Keratinocyte (primary cell): ENCODE data around the gene RBMS3. TPM values are rescaled to one million over a fixed set of nuclear protein-coding genes. Genes with fewer than 3 reads are reported as not detected.

ENCODE experiments used
- DNase-seq: peaks from one replicate; pipeline ENCODE4 v3.0.0-alpha.2; 2011; ENCODE audit warnings: low read depth, missing footprints, low spot score
- FAIRE-seq: peaks from 2 replicates; lab custom pipeline; 2011; peaks lifted over from hg19 to GRCh38; lab: Jason Lieb, UNC
- H2AFZ ChIP-seq: 2 replicates; pipeline ENCODE4 v1.6.0; 2012; ENCODE audit warnings: low read length, control low read depth, inconsistent platforms; ENCODE audit not compliant: control insufficient read depth
- H3K27ac ChIP-seq: 2 replicates; pipeline ENCODE4 v1.5.1; 2011; ENCODE audit warnings: low read length; ENCODE audit not compliant: control insufficient read depth, insufficient read depth
- H3K27me3 ChIP-seq: 3 replicates; pipeline ENCODE4 v1.6.0; 2011; ENCODE audit warnings: low read length; ENCODE audit not compliant: control insufficient read depth, insufficient read depth; ENCODE audit errors: extremely low read depth
- H3K36me3 ChIP-seq, 2 experiments: 2 replicates in 1 of 2; 3 replicates in 1 of 2; pipeline ENCODE4 v1.5.1; 2011; ENCODE audit warnings: low read length in 2 of 2, mild to moderate bottlenecking in 1 of 2; ENCODE audit not compliant: control insufficient read depth in 2 of 2, insufficient read depth in 2 of 2; ENCODE audit errors: extremely low read depth in 1 of 2
- H3K4me1 ChIP-seq: 3 replicates; pipeline ENCODE4 v1.5.1; 2011; ENCODE audit warnings: low read length; ENCODE audit not compliant: control insufficient read depth, insufficient read depth; ENCODE audit errors: extremely low read depth
- H3K4me2 ChIP-seq: 3 replicates; pipeline ENCODE4 v1.6.0; 2011; ENCODE audit warnings: low read depth, low read length; ENCODE audit not compliant: control insufficient read depth, insufficient read depth; ENCODE audit errors: extremely low read depth
- H3K4me3 ChIP-seq, 3 experiments: fragments of 200-600 bp in 1 of 3; sonication (generic) in 1 of 3; 2 replicates in 2 of 3; 3 replicates in 1 of 3; pipeline ENCODE4 v1.5.1; 2011 to 2016; ENCODE audit warnings: low read length in 3 of 3, mild to moderate bottlenecking in 3 of 3, control low read depth in 2 of 3, inconsistent platforms in 1 of 3, low read depth in 1 of 3, mixed read lengths in 1 of 3, mixed run types in 1 of 3, moderate library complexity in 1 of 3; ENCODE audit not compliant: control insufficient read depth in 2 of 3, insufficient read depth in 2 of 3; ENCODE audit errors: extremely low read depth in 1 of 3
- H3K79me2 ChIP-seq: 2 replicates; pipeline ENCODE4 v1.6.0; 2012; ENCODE audit warnings: low read length; ENCODE audit not compliant: control insufficient read depth, insufficient read depth
- H3K9ac ChIP-seq: 3 replicates; pipeline ENCODE4 v1.6.0; 2011; ENCODE audit warnings: low read length; ENCODE audit not compliant: control insufficient read depth, insufficient read depth; ENCODE audit errors: extremely low read depth
- H3K9me1 ChIP-seq: 3 replicates; pipeline ENCODE4 v1.6.0; 2011; ENCODE audit warnings: low read length; ENCODE audit not compliant: control insufficient read depth, insufficient read depth; ENCODE audit errors: extremely low read depth
- H3K9me3 ChIP-seq: 2 replicates; pipeline ENCODE4 v1.5.1; 2012; ENCODE audit warnings: low read depth, low read length; ENCODE audit not compliant: control insufficient read depth
- H4K20me1 ChIP-seq: 3 replicates; pipeline ENCODE4 v1.6.0; 2011; ENCODE audit warnings: low read length; ENCODE audit not compliant: control insufficient read depth, insufficient read depth; ENCODE audit errors: extremely low read depth
- CTCF ChIP-seq, 3 experiments: IDR thresholded peaks in 1 of 3; conservative IDR thresholded peaks in 1 of 3; optimal IDR thresholded peaks in 1 of 3; 2 replicates in 2 of 3; 3 replicates in 1 of 3; pipeline versions ENCODE3 to v1.5.1; 2011; ENCODE audit warnings: low read length in 3 of 3, mild to moderate bottlenecking in 3 of 3, moderate library complexity in 2 of 3, control low read depth in 1 of 3, inconsistent platforms in 1 of 3; ENCODE audit not compliant: insufficient read depth in 2 of 3; ENCODE audit errors: extremely low read depth in 1 of 3
- EZH2 ChIP-seq: IDR thresholded peaks from one replicate; pipeline ENCODE4 v1.6.1; 2012; ENCODE audit warnings: inconsistent platforms, mild to moderate bottlenecking, low read length, moderate library complexity
- dilution Hi-C: fragments of 300-500 bp; cut with MboI; formaldehyde crosslinking; loops from one replicate; pipeline ENCODE4 v1.7.0; 2020; ENCODE audit warnings: low sequenced_read_pairs; ENCODE audit not compliant: extremely low pct_ligation_motif_present
- polyA plus RNA-seq, 5 experiments: library from polyadenylated mRNA; depleted of rRNA in 3 of 5; stranded (reverse) in 3 of 5; stranded (forward) in 1 of 5; unstranded in 1 of 5; fragments of >200 nt; gene quantifications; 1 replicate in 1 of 5; 2 replicates in 3 of 5; 3 replicates in 1 of 5; pipeline versions ENCODE4 v1.2.1 to v1.2.3, GENCODE V29; 2011 to 2012; ENCODE audit warnings: missing spikeins in 2 of 5, low read depth in 1 of 5, low replicate concordance in 1 of 5

RBMS3 gene
- polyA plus RNA-seq, 1 donor (not counting 4 experiments of a cell fraction or from before 2014, with no cell fraction given) = 2.3 TPM

- Histone ChIP-seq H3K36me3 (no peaks in the 10 kb centered on the region), H3K79me2 (no peaks in the 10 kb centered on the region), H3K27me3 (no peaks in the 10 kb centered on the region), H3K9me1 (no peaks in the 10 kb centered on the region), H4K20me1 (no peaks in the 10 kb centered on the region), H3K9me3 (no peaks in the 10 kb centered on the region), H3K9ac (peak overlapping the region; percentile 40), H3K27ac (peak overlapping the region; percentile 58), H2AFZ (no peak overlapping the region), H3K4me3 (peak overlapping the region in 2 of 3 experiments; percentile 17 to 27), H3K4me1 (peaks cover 39% of the 10 kb centered on the region), H3K4me2 (peak overlapping the region; percentile 56)
- no peak for DNase-seq
- FAIRE-seq = no peak
- no peak for TF ChIP-seq CTCF (optimal IDR thresholded peaks at IDR 0.05 in 1 of 3, IDR thresholded peaks at IDR 0.05 in 1 of 3, conservative IDR thresholded peaks at IDR 0.05 in 1 of 3; ENCODE audit: extremely low read depth in 1 of 3, insufficient read depth in 2 of 3, low read length in 3 of 3)
- TF ChIP-seq EZH2 = no peak
- dilution Hi-C loops = no loop called here
Observed at GRCh38 chr3:29694331-29694730, 413.5 kb downstream of the RBMS3 start.

GRCh38 chr3:29694783-29695182, 413.9 kb downstream of the RBMS3 start:
- Histone ChIP-seq H3K4me3 (peak overlapping the region in 1 of 3 experiments; percentile 27), H3K9me3 (no peaks in the 10 kb centered on the region), H3K4me2 (peak overlapping the region; percentile 56), H2AFZ (no peak overlapping the region), H3K27me3 (no peaks in the 10 kb centered on the region), H4K20me1 (no peaks in the 10 kb centered on the region), H3K27ac (peak overlapping the region; percentile 86), H3K79me2 (no peaks in the 10 kb centered on the region), H3K9ac (peak overlapping the region; percentile 23), H3K36me3 (no peaks in the 10 kb centered on the region), H3K9me1 (no peaks in the 10 kb centered on the region), H3K4me1 (peaks cover 39% of the 10 kb centered on the region)
- dilution Hi-C loops = no loop called here
- DNase-seq = peak; percentile 72
- peak; percentile 67 for FAIRE-seq
- TF ChIP-seq CTCF (optimal IDR thresholded peaks at IDR 0.05 in 1 of 3, IDR thresholded peaks at IDR 0.05 in 1 of 3, conservative IDR thresholded peaks at IDR 0.05 in 1 of 3; ENCODE audit: extremely low read depth in 1 of 3, insufficient read depth in 2 of 3, low read length in 3 of 3) (no peak), EZH2 (no peak)
